H1 (cell line): ENCODE data around the gene EPYC. TPM values are rescaled to one million over a fixed set of nuclear protein-coding genes. Genes with fewer than 3 reads are reported as not detected.

Experiments used
- CTCF ChIA-PET: fragments of 300-600 bp; sonication (Branson Sonifier 250); formaldehyde crosslinking; loops from one replicate; lab custom pipeline; 2021; ENCODE audit not compliant: partially characterized antibody; lab: Charles Lee
- POLR2A ChIA-PET: fragments of 300-600 bp; sonication (Branson Sonifier 250); formaldehyde crosslinking; loops from one replicate; lab custom pipeline; 2021; ENCODE audit warnings: inconsistent platforms; ENCODE audit not compliant: partially characterized antibody; lab: Charles Lee
- DNase-seq, 2 experiments: peaks; one replicate each; pipeline versions ENCODE4 v3.0.0 to v3.0.0-alpha.2; 2010 to 2022; ENCODE audit warnings: low spot score in 2 of 2, low read depth in 1 of 2, mixed read lengths in 1 of 2
- FAIRE-seq: peaks from 2 replicates; lab custom pipeline; 2011; peaks lifted over from hg19 to GRCh38; lab: Jason Lieb, UNC
- H2AFZ ChIP-seq: 2 replicates; pipeline ENCODE4 v1.8.1; 2012; ENCODE audit warnings: low read length, inconsistent platforms
- H2AK5ac ChIP-seq: 2 replicates; pipeline ENCODE4 v1.6.1; 2013; ENCODE audit warnings: low read depth, low read length
- H2BK120ac ChIP-seq: replicated peaks from 2 replicates; pipeline ENCODE3; 2013; ENCODE audit warnings: low read depth, low read length, inconsistent platforms
- H2BK12ac ChIP-seq: 2 replicates; pipeline ENCODE4 v1.6.1; 2013; ENCODE audit warnings: low read depth, low read length
- H2BK15ac ChIP-seq: 2 replicates; pipeline ENCODE4 v1.6.1; 2013; ENCODE audit warnings: low read length
- H2BK20ac ChIP-seq: 2 replicates; pipeline ENCODE4 v1.6.1; 2013; ENCODE audit warnings: low read length
- H2BK5ac ChIP-seq: 2 replicates; pipeline ENCODE4 v1.6.1; 2013; ENCODE audit warnings: low read depth, low read length
- H3K14ac ChIP-seq: 2 replicates; pipeline ENCODE4 v1.6.1; 2013; ENCODE audit warnings: inconsistent platforms; ENCODE audit not compliant: insufficient read length
- H3K18ac ChIP-seq: 2 replicates; pipeline ENCODE4 v1.6.1; 2013; ENCODE audit warnings: low read length; ENCODE audit errors: extremely low read depth
- H3K23ac ChIP-seq: 2 replicates; pipeline ENCODE4 v1.6.1; 2013; ENCODE audit warnings: inconsistent platforms; ENCODE audit not compliant: insufficient read length
- H3K23me2 ChIP-seq: 2 replicates; pipeline ENCODE4 v1.6.1; 2013; ENCODE audit warnings: low read depth, low read length
- H3K27ac ChIP-seq: 2 replicates; pipeline ENCODE4 v1.6.1; 2011; ENCODE audit warnings: low read depth, low read length, inconsistent platforms
- H3K27me3 ChIP-seq, 4 experiments: replicated peaks in 1 of 4; 1 replicate in 1 of 4; 2 replicates in 3 of 4; pipeline versions ENCODE4 v1.6.1 to v1.8.1; 2011 to 2013; ENCODE audit warnings: low read length in 3 of 4, mild to moderate bottlenecking in 3 of 4, inconsistent platforms in 2 of 4, mixed read lengths in 2 of 4, moderate library complexity in 1 of 4; ENCODE audit not compliant: control insufficient read depth in 3 of 4, insufficient read depth in 3 of 4; ENCODE audit errors: extremely low read depth in 1 of 4
- H3K36me3 ChIP-seq, 4 experiments: 2 replicates each; pipeline versions ENCODE4 v1.6.1 to v1.8.1; 2011 to 2013; ENCODE audit warnings: mild to moderate bottlenecking in 4 of 4, low read length in 3 of 4, moderate library complexity in 2 of 4, control low read depth in 1 of 4, inconsistent platforms in 1 of 4; ENCODE audit not compliant: insufficient read depth in 4 of 4, control insufficient read depth in 2 of 4
- H3K4ac ChIP-seq: replicated peaks from 2 replicates; pipeline ENCODE3; 2013; ENCODE audit warnings: low read length, low read depth, mixed read lengths, inconsistent platforms; ENCODE audit not compliant: insufficient read length
- H3K4me1 ChIP-seq, 4 experiments: replicated peaks in 1 of 4; 1 replicate in 1 of 4; 2 replicates in 3 of 4; pipeline versions ENCODE4 v1.6.1 to v1.8.1; 2011 to 2013; ENCODE audit warnings: low read length in 3 of 4, inconsistent platforms in 2 of 4, mixed read lengths in 1 of 4; ENCODE audit not compliant: insufficient read depth in 4 of 4, control insufficient read depth in 3 of 4
- H3K4me2 ChIP-seq, 2 experiments: 2 replicates each; pipeline versions ENCODE4 v1.6.1 to v1.8.1; 2011 to 2013; ENCODE audit warnings: low read depth in 2 of 2, low read length in 2 of 2, control low read depth in 1 of 2, inconsistent platforms in 1 of 2, mild to moderate bottlenecking in 1 of 2; ENCODE audit not compliant: insufficient read depth in 1 of 2
- H3K4me3 ChIP-seq, 4 experiments: fragments of 200-600, 300-600 bp in 1 of 4; sonication (generic), shearing (Covaris generic), sonication (Bioruptor Twin) in 1 of 4; 2 replicates each; pipeline versions ENCODE4 v1.5.1 to v1.8.1; 2011 to 2016; ENCODE audit warnings: low read length in 4 of 4, low read depth in 3 of 4, control low read depth in 2 of 4, inconsistent platforms in 2 of 4, mild to moderate bottlenecking in 2 of 4, mixed read lengths in 1 of 4, moderate library complexity in 1 of 4; ENCODE audit not compliant: insufficient read depth in 2 of 4; ENCODE audit errors: extremely low read depth in 1 of 4
- H3K56ac ChIP-seq: replicated peaks from 2 replicates; pipeline ENCODE3; 2013; ENCODE audit warnings: low read depth, mild to moderate bottlenecking, mixed read lengths, low read length, inconsistent platforms; ENCODE audit not compliant: insufficient read length
- H3K79me1 ChIP-seq: 2 replicates; pipeline ENCODE4 v1.6.1; 2013; ENCODE audit warnings: low read depth, low read length, control low read depth
- H3K79me2 ChIP-seq, 2 experiments: 2 replicates each; pipeline versions ENCODE4 v1.6.1 to v1.8.1; 2012 to 2013; ENCODE audit warnings: low read length in 2 of 2, mild to moderate bottlenecking in 2 of 2, inconsistent platforms in 1 of 2; ENCODE audit not compliant: insufficient read depth in 2 of 2, control insufficient read depth in 1 of 2
- H3K9ac ChIP-seq, 4 experiments: replicated peaks in 1 of 4; 1 replicate in 1 of 4; 2 replicates in 3 of 4; pipeline versions ENCODE4 v1.6.1 to v1.8.1; 2011 to 2013; ENCODE audit warnings: low read depth in 3 of 4, low read length in 3 of 4, control low read depth in 2 of 4, mild to moderate bottlenecking in 2 of 4, moderate library complexity in 2 of 4, inconsistent platforms in 1 of 4; ENCODE audit errors: extremely low read depth in 1 of 4
- H3K9me3 ChIP-seq, 2 experiments: 2 replicates each; pipeline versions ENCODE4 v1.6.1 to v1.8.1; 2012 to 2013; ENCODE audit warnings: mild to moderate bottlenecking in 2 of 2, moderate library complexity in 2 of 2, control low read depth in 1 of 2, inconsistent platforms in 1 of 2, low read depth in 1 of 2, low read length in 1 of 2, mixed read lengths in 1 of 2; ENCODE audit not compliant: insufficient read depth in 2 of 2
- H4K20me1 ChIP-seq, 2 experiments: replicated peaks in 1 of 2; 2 replicates each; pipeline versions ENCODE3 to v1.8.1; 2011 to 2013; ENCODE audit warnings: inconsistent platforms in 2 of 2, low read length in 2 of 2, mild to moderate bottlenecking in 1 of 2; ENCODE audit not compliant: insufficient read depth in 2 of 2, control insufficient read depth in 1 of 2
- H4K5ac ChIP-seq: 2 replicates; pipeline ENCODE4 v1.6.1; 2013; ENCODE audit warnings: low read length, low read depth, mixed read lengths, inconsistent platforms; ENCODE audit not compliant: insufficient read length
- H4K8ac ChIP-seq: 2 replicates; pipeline ENCODE4 v1.8.0; 2013; ENCODE audit warnings: mild to moderate bottlenecking, moderate library complexity, low read length, inconsistent platforms; ENCODE audit not compliant: insufficient read depth; ENCODE audit errors: extremely low read depth
- H4K91ac ChIP-seq: replicated peaks from 2 replicates; pipeline ENCODE3; 2013; ENCODE audit warnings: low read length, mixed read lengths, inconsistent platforms; ENCODE audit not compliant: insufficient read length
- ATF2 ChIP-seq: IDR thresholded peaks from 2 replicates; pipeline ENCODE4 v1.6.1; 2012; ENCODE audit warnings: low read length, inconsistent platforms
- CBX5 ChIP-seq: fragments of 300-800, 300-1000 bp; sonication (generic); IDR thresholded peaks from 2 replicates; pipeline ENCODE4 v1.7.1; 2016; ENCODE audit warnings: antibody characterized with exemption, low read length, low read depth
- CTCF ChIP-seq, 3 experiments: IDR thresholded peaks; 1 replicate in 2 of 3; 2 replicates in 1 of 3; pipeline versions ENCODE4 v1.5.1 to v1.6.1; 2011; ENCODE audit warnings: low read length in 3 of 3, mild to moderate bottlenecking in 3 of 3, inconsistent platforms in 2 of 3, low read depth in 1 of 3, moderate library complexity in 1 of 3; ENCODE audit not compliant: insufficient read depth in 1 of 3; ENCODE audit errors: control extremely low read depth in 1 of 3
- E2F6 ChIP-seq: IDR thresholded peaks from 2 replicates; pipeline ENCODE4 v1.6.1; 2012; ENCODE audit warnings: inconsistent platforms
- KDM4A ChIP-seq: IDR thresholded peaks from one replicate; pipeline ENCODE4 v1.7.1; 2012; ENCODE audit warnings: low read depth, mild to moderate bottlenecking, moderate library complexity, low read length, inconsistent platforms; ENCODE audit not compliant: severe bottlenecking
- MAFK ChIP-seq: IDR thresholded peaks from 2 replicates; pipeline ENCODE4 v1.6.1; 2012; ENCODE audit warnings: low read depth, mild to moderate bottlenecking, improper control_type of control experiment, low read length
- WGBS, 2 experiments: shearing (Covaris generic) in 1 of 2; methylation state at CpG; one replicate each; pipeline versions ENCODE4 v1.1.6 to v1.1.7; 2013 to 2015; ENCODE audit warnings: low lambda C conversion rate in 2 of 2, mixed read lengths in 2 of 2, inconsistent platforms in 1 of 2, low coverage in 1 of 2, missing lambda C conversion rate in 1 of 2; ENCODE audit not compliant: insufficient replicate concordance in 2 of 2, insufficient coverage in 1 of 2, insufficient read length in 1 of 2; ENCODE audit errors: extremely low coverage in 1 of 2, missing lambda C conversion rate in 1 of 2; 5-methylcytosine and 5-hydroxymethylcytosine counted together
- polyA plus RNA-seq, 7 experiments: library from polyadenylated mRNA; depleted of rRNA in 3 of 7; stranded (reverse) in 5 of 7; unstranded in 2 of 7; fragments of >200 nt in 5 of 7; fragments of 200-250 nt in 2 of 7; gene quantifications; 1 replicate in 5 of 7; 2 replicates in 1 of 7; 4 replicates in 1 of 7; pipeline versions ENCODE4 v1.2.1 to v1.2.3, GENCODE V29; 2011 to 2013; ENCODE audit warnings: missing spikeins in 2 of 7, mixed read lengths in 2 of 7
- total RNA-seq: library from RNA; stranded (reverse); fragmentation: NEBNext Ultra II Directional; extraction: Animal tissue kit (Norgen Biotek cat#: 25700); gene quantifications from 2 replicates; pipeline ENCODE4 v1.2.1, GENCODE V29; 2021

The EPYC gene
- total and polyA plus RNA-seq, 2 of the 8 experiments (the other 6 are each of a cell fraction or from before 2014, with no cell fraction given), result not detected

- no peaks in the 10 kb centered on the region for H3K79me2 ChIP-seq
- DNase-seq (no peak), FAIRE-seq (no peak)
- no peaks in the 10 kb centered on the region for H3K9me3 ChIP-seq
- no peak overlapping the region for H3K14ac ChIP-seq
- no peak overlapping the region for H3K4me3 ChIP-seq
- H2AFZ ChIP-seq, result no peak overlapping the region
- no peak overlapping the region for H4K8ac ChIP-seq
- no peak overlapping the region for H3K9ac ChIP-seq
- H2BK5ac ChIP-seq, result no peak overlapping the region
- no peak overlapping the region for H4K91ac ChIP-seq
- H3K27me3 ChIP-seq, result no peaks in the 10 kb centered on the region
- no peak overlapping the region for H3K4ac ChIP-seq
- H2BK12ac ChIP-seq, result no peak overlapping the region
- 87% methylated on average over 4 of the region's 4 CpGs; no CpG with 5 or more reads in 1 of the 2 experiments for WGBS, 2 experiments
- H4K20me1 ChIP-seq, result no peaks in the 10 kb centered on the region
- no peak overlapping the region for H2AK5ac ChIP-seq
- no peaks in the 10 kb centered on the region for H3K4me1 ChIP-seq
- H3K79me1 ChIP-seq, result no peaks in the 10 kb centered on the region
- POLR2A ChIA-PET, result no interaction called here
- no peak overlapping the region for H3K56ac ChIP-seq
- no peaks in the 10 kb centered on the region for H3K36me3 ChIP-seq
- CTCF ChIA-PET, result no interaction called here
- H2BK15ac ChIP-seq, result no peak overlapping the region
- no peak overlapping the region for H3K27ac ChIP-seq
- no peak overlapping the region for H2BK120ac ChIP-seq
- H3K23ac ChIP-seq, result no peak overlapping the region
- H3K18ac ChIP-seq, result no peak overlapping the region
- H2BK20ac ChIP-seq, result no peak overlapping the region
- H4K5ac ChIP-seq, result no peak overlapping the region
- H3K23me2 ChIP-seq, result no peaks in the 10 kb centered on the region
- no peak overlapping the region for H3K4me2 ChIP-seq
- TF ChIP-seq E2F6 (no peak), KDM4A (no peak), CTCF (IDR thresholded peaks at IDR 0.05; ENCODE audit: control extremely low read depth in 1 of 3, insufficient read depth in 1 of 3, low read depth in 1 of 3, low read length in 3 of 3) (no peak), ATF2 (no peak), MAFK (no peak), CBX5 (no peak)
These were observed 49.4 kb upstream of the EPYC start for GRCh38 chr12:91053951-91054715.
